LNCAP (cell line): ENCODE data around the gene METRNL.

Experiments
- CTCF ChIP-seq: fragments of 450-650 bp; IDR thresholded peaks from 2 replicates; pipeline ENCODE4 v1.5.1; 2017; ENCODE audit warnings: mild to moderate bottlenecking

Gene METRNL

GRCh38 chr17:83079766-83080578, 563 bp downstream of the METRNL start:
- no peak for TF ChIP-seq CTCF

GRCh38 chr17:83080579-83080857, 1.1 kb downstream of the METRNL start:
- no peak for TF ChIP-seq CTCF

GRCh38 chr17:83080858-83081683, 1.7 kb downstream of the METRNL start:
- TF ChIP-seq CTCF: no peak

DNA sequence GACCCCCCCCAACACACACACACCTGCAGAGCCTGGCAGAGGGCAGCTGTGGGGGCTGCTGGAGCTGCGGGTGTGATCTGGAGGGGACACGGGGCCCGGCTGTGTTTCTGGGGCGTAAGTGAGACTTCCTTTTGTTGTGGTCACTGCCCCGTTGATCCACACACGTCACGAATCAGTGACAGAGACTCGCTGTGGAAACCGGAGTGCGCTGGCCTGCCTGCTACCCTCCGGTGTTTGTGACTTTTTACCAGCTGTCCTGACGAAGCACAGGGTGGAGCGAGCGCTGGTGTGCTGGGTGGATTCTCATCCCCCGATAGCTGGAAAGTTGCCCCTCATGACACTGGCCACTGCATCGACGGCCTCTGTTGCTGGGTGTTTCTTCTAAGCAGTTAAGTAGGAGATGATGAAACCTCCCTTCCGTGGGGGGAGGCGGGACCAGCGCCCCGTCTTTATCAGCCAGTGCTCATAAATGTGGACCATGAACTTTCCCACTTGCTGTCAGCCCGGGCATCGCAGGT, 2.3 kb downstream of the METRNL start:
- TF ChIP-seq CTCF: no peak

DNA sequence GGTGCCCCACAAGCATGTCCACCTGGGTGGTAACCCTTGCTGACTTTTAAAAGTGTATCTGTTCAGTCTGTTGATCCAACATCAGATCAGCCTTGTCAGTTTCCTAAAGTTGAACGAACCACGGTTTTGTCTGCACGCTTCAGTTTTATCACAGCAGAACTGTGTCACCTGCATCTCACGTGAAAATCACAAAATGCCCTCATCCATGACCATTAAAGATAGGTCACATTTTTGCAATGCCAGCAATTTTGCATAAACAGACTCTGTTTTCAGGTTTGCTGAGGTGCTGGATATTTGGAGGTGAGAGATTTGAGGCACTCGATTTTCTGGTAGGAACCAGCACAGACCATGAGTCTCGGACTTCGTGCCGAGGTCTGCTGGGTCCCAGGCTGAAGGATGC, 3.0 kb downstream of the METRNL start:
- no peak for TF ChIP-seq CTCF

DNA sequence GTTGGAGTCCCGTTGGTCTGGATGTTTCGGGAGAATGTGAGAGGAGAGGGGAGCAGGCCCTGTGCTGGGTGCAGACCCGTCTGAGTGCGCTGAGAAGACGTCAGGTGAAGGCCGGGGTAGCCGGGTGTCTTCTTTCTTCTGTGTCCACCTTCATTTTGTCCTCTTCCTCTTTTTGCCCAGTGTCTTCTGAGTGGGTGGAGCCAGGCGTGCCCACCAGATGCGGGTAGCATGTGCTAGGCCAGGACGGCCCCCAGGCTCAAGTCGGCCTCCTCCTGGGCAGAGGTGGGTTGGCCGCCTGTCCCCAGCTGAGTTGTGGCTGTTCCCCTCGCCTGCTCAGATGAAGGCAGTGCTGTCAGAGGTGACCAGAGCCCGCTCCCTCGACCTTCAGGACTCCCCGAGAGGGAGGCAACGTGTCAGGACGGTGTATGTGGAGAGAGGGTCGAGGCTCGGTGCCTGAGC, 3.5 kb downstream of the METRNL start:
- no peak for TF ChIP-seq CTCF

DNA sequence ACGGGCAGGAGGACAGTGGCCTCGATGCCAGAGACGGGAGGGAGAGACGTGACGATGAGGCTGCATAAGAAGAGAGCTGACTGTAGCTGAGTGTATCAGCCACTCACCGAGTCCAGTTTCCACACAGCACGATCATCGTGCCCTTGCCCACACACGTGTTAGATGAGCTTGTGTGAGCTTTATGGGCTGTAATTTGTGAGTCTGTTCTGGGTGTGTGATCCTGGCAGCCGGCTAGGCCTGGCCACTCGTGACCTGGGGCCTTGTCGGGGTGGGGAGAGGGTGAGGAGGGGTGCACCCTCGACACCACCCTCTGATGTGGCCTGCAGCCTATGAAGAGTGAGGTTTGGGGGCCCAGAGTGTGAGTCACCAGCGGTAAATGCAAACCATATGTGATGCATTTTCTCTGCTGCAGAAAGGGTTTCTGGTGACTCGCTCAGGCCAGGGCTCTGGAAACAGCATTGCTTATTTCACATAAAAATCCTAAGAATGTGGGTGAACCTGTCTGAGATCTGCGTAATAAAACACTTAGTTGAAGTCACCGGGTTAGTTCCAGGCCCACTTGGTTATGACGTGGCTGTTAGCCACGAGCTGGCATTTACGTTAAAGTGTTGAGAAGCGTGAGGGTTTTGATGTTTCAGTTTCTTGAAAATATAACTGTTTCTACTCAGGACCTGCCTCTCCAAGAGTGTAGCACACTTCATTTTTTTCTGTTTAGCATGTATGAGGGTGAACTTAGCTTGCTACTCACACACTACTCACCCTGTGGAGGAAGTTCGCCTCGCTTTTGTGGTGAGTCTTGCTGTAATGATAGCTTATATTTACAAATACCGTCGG, 4.2 kb downstream of the METRNL start:
- TF ChIP-seq CTCF: no peak
